Activated CD8-positive, alpha-beta memory T cell treated with anti-CD3 and anti-CD28 coated beads, Interleukin-2, amount 50 U/mL, for 4 hours (primary cell): ENCODE measurements around the gene DOCK2.

ENCODE experiments used
- DNase-seq: peaks from one replicate; pipeline ENCODE4 v3.0.0-alpha.2; 2020

Gene DOCK2

DNA sequence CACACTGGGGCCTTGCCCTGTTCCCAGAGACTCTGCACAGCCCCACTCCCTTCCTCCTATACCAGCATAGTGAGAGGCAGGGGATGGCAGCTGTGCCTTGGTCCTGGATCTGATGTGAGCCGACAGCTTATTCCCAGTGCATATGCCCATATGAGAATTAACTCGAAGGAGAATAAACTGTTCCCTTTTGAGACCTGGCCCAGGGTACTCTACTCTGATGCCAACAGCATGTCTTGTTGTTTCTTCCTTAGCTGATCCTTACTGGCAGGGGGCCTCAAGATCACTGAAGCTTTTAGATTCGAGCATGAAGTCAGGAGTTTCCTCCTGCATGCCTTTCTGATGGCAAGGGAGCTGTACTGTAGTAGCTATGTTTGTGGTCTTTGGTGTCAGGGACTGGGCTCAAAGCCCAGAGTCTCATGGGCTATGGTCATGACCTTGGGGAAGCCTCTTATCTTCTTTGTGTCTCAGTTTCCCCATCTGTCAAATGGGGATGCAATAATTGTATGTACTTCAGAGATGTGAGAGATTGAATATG is 57.1 kb downstream of the DOCK2 start:
- DNase-seq: no peak

DNA sequence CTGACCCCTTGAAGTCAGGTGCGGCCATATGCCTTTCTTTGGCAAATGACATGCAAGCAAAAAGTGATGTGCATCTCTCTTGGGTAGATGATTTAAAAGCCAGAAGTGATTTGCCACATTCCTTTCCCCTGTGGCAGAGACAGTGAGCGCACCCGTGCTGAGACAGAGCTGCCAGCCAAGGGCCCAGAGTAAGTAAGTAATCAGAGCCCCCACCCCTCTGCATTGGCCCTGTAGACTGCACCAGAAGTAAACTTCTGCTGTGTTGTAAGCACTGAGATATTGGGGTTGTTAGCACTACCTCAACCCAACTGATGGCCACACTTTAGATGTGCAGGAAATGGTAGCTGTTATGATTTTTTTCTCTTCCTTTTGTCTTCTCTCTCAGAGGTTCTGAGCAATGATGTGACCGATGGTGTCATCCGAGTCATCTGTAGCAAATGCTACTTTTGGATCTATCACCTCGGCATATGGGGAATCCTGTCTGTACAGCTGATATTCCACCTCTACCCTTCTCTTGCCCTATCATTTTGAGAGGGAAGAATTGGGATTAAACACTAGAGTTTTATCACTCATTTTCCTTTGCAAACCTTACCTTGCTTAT is 58.0 kb downstream of the DOCK2 start:
- DNase-seq: no peak

DNA sequence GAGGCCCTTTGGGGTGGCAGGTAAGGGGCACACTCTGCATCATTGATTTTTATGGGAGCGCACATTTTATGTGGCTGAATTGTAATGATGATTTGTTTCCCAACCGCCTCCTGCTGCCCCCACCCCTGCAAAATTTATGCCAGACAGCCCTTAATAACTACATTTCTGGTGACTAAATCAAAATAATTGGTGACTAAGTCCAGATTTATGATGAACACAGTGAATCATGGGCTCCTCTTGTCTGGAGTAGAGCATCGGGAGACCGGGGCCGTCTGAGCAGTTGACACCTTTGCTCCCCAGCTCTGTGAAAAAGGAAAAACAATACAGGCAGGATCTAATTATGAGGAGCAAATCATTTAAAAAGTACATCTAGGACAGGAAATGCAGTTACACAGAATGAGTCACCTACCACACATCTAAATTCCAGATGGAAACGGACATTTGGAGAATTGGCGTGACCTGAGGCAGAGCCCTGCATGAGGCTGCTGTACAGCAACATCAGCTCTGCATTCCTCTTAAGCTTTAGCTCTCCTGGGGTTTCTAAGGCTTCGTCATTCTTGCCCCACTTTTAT is 58.9 kb downstream of the DOCK2 start:
- no peak for DNase-seq

DNA sequence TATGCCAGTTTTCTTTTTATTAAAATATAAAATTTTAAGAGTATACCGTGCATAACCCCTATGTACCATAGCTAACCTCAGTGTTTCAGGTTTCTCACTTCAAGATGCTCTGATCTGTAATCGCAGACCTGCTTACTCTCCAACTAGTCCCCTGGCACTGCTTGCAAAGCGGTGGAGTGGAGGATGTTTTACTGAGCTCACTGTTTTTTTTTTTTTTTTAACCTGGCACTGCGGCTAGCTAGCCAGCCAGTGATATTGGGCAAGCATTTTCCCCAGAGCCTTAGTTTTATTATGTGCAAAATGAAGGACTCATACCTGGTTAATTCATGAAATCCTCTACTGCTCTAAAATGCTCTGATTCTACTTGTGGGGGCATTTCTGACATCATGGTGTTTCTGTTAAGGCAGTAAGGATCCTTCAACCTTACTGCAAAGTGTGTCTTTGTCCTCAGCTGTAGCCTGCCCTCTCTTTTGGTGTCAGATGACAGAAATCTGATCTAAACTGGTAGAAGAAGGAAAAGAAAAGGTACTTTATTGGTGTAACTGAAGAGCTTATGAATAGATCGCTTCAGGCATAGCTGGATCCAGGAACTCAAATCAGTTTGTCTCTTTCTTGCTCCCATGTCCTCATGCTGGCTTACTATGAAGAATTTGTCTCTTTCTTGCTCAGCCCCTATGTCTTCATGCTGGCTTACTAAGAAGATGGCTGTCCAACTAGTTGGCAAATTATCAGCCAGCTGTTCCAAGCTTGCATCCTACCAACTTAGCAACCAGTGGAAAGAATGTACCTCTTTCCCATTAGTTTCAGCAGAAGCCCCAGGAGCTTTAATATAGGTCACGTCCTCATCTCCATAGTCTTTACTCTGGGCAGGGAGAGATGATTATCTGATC is 59.8 kb downstream of the DOCK2 start:
- DNase-seq: no peak

DNA sequence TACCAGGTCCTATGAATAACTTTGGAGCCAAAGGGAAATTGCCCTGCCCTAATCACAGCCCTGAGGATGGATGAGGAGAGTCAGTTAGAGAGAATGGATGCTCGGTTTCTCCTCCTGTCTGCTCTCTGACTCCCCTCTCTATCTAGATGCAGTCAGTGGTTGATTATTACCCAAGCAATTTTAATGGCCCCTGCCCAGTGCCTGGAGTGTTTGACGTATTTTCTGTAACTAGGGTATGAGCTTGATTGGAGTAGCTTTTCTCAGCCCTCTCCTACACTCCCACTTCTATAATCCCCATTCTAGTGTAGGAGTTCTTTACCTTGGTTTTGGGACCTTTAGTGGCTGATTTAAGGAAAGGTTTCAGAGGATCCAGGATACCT is 60.4 kb downstream of the DOCK2 start:
- no peak for DNase-seq

DNA sequence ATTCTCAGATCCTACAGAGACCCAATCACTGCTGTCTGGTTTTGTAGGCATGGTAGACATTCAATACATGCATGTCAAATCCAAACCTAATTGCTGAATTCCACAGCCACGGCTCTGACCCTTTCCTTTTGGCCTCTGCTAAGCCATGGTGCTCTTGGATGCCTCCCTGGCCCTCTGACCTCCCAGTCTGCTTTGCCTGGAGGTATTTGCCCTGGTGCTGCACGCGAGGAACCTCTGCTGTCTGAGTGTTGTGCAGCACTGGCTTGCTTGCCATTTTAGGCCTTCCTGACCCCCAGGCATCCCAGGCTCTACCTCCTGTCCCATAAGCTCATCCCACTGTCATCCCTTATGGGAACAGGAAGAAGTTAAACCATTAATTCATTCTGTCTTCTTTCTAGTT is 60.9 kb downstream of the DOCK2 start:
- no peak for DNase-seq

DNA sequence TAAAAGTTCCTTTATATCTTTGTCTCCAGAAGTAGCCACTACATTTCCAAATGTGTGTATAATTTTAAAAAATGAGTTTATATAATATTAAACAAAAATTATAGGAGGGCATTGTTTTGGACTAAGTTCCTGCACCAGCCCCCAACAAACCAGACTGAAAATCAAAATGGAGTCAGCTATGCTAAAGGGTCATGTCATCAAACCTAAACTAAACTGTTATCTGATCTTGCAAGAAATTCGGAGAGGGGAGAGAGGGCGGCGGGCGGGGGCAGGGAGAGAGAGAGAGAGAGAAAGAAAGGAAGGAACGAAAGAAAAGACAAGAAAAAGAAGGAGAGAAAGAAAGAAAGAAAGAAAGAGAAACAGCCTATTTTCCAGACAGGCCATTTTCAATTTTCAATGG is 63.5 kb downstream of the DOCK2 start:
- no peak for DNase-seq

DNA sequence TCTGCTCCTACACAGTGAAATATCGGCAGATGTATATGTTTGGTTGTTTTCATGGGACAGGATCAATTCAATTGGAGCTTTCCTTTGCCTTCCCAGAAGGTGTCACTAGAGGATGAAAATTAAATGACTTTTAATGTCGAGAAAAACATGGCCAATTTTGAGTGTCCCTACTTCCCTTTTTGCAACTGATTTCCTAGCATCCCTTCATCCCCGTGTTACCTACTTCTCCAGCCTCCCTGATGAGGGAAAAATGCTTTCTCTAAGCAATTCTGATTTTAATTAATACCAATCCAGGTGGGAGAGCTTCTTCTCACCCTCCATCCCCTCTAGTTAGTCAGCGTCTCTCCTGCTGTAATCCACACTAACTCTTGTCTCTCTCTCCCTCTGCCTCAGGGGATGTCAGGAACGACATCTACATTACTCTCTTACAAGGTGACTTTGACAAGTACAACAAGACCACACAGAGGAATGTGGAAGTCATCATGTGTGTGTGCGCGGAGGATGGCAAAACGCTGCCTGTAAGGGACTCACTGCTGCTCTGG is 64.9 kb downstream of the DOCK2 start:
- no peak for DNase-seq

DNA sequence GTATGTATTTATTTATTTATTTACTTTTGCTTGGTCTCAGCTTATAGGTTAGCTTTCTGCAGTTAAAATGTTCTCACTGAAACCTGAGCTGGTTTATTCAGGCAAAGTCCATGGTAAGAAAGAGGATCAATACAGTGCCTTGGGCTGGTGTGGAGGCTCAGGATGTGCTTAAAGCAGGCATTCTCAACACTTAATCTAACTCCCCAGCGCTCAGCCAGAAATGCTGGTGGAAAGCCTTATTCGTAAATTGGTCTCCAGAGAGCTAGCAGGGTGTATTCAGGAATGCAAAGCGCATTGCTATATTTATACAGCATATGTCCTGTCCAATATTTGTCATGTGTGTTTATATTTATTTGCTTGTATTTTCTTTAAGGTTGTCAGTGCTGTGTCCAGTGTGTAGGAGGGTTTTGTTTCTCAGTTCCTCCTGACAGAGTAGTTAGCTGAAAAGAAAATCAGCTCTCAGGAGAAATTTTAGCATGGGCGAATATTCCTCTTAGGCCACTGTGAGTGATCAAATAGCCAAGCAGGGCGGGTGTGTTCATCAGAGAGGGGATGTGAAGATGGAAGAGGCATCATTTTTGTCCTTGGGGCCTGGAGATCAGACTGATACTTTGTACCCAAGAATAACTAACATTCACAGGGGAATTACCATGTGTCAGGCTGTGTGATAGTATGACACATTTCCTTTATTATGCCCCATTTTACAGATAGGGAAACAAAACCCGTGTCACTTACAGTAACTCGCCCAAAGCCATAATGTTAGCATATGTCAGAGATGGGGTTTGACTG is 65.8 kb downstream of the DOCK2 start:
- no peak for DNase-seq

DNA sequence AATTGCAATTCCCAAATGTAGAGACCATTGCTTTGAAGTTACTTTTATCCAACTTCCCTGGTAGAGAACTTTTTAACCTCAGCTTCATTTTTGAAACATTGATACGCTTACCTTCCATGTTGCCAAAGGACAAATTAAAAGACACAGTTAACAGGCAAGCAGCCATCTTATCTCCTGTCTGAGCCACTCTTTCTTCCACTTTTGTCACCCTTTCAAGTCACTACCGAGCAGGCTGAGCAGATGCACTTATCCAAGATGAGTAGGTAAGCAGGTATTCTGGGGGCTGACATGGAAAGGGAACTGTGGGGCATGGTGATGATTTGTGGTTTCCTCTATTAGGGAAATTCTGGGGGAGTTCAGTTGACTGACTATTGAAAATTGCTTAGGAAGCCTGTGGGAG is 66.7 kb downstream of the DOCK2 start:
- no peak for DNase-seq

DNA sequence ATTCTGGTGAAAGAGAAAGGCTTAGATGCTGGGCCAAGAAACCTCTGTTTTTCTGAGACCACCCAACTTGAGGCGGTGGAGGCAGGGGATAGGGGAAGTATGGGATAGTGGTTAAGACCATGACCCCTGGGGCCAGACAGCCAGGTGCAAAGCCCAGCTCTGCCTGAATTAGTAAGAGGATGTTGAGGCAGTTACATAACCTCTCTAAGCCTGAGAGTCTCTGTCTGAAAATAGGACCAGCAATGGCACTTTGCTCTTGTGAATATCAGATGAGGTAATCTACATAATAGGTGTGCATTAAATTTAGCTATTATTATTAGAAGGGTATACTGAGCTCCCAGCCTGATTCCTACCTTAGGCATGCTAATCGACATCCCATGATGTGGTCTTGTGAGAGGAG is 68.2 kb downstream of the DOCK2 start:
- DNase-seq: no peak

DNA sequence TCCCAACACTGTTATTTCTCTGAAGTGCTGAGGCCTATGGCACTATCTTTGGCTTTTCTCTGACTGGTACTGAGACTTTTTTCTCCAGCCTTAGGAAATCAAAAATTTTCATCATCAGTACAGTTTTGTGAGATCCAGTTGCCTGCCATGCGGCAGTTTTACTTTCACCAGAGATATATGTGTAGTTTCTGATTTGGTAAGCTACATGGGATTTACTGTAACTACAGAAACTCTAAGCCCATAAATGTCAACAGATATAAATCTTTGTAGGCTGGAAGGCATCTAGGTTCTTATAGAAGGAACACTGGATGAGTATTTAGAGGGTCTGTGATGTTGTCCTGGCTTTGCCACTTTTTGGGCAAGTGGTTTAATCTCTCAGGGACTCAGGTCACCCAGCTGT is 69.0 kb downstream of the DOCK2 start:
- DNase-seq: no peak

DNA sequence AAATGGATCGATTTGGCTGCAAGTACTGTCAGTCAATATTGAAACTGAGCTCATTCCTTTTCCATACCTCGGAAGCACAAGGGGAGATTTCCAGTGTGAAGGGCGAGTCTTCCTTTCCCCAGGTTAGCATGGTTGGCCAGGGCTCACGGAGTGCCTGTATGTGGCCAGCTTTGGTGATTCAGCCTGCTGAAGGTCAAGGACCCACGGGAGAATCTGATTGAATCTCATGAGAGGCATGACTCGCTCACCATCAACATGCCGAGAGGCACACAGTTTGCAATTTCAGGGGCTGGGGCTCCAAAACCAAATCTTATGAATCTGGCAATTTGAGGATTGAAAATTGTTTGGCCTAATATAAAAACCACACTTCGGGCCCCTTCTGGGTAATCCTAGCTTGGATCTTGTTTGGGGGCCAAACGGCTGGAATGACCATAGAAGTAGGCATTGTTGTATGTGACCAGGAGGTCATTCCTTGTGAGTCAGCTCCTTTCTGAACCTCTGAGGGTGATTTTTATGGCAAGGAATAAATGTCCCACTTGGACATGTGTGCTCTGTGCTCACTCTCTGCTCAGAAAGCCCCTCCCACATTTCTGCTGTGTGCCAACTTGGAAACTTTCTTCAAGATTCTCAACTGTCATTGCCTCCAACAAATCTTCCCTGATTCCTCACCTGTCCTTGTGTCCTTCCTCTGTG is 69.8 kb downstream of the DOCK2 start:
- DNase-seq: no peak

DNA sequence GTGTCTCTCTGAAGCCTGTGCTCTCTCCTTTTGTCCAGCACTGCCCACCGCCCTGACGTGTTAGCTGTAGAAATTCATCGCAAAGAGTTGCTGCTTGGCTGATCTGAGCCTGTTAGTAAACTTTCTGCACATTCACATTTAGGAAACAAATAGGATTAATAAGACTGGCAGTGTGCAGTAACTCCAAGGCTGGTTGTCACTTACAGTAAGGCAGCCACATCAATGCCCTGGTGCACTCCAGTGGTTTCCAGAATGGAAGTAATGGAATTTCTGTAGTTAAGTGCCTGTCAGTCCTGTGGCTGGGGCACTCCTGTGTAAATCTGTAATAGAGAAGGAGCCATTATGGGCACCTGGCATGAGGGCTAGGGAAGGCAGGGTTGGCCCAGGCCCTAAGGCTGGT is 70.6 kb downstream of the DOCK2 start:
- DNase-seq: no peak

DNA sequence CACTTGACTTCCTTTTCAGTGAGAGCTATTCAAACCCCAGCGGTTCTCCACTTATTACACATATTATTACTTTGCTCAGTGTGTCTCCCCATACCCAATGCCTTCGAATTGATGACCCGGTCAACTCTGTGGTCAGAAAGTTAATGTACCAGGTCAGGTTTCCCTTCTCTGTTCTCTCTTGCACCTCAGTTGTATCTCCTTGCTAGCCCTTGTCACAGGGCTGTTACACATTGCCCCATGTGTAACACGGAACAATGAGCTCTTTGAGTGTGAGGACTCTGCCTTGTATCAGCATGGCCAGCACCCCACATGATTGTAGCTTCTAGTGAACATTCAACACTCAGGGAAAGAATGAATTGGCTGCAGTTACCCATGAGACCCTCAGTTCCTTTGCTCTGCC is 73.6 kb downstream of the DOCK2 start:
- DNase-seq: no peak

DNA sequence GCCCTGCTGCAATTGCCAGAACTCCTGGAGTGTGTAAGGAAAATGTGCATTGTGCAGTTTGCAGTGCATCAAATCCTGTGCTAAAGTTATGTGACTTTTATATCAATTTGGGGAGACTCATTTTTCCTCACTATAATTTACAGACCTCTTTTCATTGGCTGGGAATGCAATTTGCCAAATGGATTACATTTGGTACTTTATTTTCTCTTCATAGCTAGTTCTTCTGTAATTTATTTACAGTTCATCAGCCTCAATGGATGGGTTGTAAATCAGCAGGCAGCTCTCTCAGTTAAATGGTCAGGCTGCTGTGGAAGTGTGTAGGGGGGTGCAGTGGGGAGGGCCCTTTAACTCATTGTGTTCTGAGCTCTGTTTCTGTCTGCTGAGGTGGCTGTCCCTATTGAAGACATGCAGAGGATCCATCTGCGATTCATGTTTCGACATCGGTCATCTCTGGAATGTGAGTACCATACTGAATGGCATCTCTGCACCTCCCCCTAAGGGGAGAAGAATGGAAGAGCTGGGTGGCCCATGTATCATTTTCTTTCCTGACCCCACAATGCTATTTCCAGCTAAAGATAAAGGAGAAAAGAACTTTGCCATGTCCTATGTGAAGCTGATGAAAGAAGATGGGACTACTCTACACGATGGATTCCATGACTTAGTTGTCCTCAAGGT is 74.6 kb downstream of the DOCK2 start:
- DNase-seq: no peak

DNA sequence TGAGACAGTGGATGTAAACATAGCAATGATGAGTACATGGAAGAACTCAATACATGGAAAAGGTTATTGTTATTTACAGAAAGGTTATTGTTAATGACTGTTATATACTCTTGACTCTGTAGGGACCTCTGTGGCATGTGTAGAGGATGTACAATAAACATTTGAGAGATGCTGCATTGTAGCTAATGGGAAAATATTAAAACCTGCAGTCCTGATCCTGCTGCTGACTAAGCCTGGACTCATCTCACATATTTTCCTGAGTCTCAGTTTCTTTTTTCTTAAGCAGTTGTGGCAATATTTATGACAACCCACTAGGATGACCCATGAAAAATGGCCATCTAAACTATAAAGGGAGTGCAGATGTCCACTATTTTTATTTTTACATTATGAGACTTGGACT is 75.4 kb downstream of the DOCK2 start:
- no peak for DNase-seq

DNA sequence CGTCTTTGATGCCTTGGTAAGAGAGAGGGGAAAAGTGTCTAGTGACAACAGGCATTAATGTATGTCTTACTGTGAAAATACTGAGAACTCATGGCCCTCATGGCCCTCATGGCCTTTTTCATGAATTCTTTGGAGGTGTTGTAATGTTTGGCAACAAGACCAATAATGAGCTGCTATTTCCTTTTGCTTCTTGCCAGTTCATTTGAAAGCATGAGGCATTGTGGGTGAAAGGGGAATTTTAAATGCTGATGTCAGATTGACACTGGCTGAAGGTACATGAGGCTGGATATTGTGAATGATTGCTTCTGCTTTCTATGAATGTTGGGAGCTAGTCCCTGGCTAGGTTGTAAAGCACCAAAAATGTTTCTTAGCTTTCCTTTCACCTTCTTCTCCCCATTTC is 79.2 kb downstream of the DOCK2 start:
- DNase-seq: no peak

DNA sequence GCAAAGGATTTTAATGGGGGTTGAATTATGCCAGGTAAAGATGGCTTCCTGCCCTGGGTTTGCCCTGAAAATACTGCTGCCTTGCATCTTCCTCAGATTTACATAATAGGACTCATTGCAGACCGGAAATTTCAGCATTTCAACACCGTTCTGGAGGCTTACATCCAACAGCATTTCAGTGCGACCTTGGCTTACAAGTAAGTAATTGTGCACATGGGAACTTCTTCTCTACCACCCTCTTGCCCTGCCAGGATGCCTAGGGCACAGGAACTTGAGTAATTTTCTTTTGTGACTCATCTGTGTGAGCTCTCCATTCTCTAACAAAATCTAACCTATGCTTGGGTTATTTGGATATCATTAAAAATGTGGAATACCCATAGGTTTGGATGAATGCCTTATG is 80.2 kb downstream of the DOCK2 start:
- no peak for DNase-seq

DNA sequence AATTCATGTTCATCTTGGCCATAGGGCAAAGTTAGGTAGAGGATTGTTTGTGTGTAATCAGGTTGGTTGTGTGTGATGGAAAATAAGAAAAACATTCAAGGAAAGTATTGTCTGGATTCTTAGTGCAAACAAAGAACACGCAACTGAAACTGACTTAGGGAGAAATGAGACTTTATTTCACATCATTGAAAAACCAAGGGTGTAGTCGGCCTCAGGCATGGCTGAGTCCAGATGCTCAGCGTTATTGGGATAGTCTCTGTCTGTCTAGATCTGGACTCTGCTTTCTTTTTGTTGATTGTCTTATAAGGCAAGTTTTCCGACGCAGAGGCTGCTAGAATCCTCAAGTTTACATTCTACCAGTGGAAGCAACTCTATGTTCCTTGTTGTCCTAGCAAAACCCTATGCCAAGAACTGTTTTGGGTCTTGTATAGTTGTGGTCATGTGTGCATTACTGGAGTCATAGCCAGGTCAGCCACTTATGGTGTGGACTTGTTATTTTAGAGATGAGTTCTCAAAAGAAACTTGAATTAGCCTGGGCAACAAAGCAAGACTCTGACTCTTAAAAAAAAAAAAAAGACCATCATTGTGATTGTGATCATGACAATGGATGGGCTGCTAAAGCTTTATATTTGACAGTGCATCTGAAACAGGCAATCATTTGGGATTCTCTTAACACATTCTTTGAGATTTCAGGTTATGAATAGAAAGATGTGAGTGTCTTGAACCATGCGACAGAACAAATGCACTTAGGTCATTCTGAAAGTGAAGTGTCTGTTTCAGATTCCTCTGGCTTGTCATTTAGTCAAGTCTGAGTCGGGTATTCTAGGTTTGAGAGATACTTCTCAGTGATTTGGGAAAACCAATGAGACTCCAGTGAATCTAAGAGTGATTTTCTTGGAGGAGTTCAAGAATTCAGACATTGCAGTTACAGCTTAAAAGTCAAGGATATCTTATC is 82.6 kb downstream of the DOCK2 start:
- no peak for DNase-seq

DNA sequence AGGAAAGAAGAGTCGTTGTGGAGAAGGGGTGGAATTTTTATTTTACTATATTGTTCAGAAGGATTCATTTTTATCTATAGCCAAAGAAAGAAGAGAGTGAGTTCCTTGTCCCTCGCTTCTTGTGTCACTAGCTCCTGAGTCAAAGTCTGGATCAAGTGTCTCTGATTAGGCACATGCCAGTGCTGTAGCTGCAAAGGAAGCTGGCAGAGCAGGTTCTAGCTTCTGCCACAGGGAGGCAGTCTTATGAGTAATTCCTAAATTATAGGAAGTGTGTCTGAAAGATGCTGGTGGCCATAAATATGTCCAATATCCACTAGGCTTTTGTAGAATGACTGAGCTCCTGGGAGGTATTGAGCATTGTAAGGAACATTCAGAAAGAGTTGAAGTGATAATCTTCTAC is 84.7 kb downstream of the DOCK2 start:
- DNase-seq: no peak
